ENCODE results near the gene GOSR1.

DNA sequence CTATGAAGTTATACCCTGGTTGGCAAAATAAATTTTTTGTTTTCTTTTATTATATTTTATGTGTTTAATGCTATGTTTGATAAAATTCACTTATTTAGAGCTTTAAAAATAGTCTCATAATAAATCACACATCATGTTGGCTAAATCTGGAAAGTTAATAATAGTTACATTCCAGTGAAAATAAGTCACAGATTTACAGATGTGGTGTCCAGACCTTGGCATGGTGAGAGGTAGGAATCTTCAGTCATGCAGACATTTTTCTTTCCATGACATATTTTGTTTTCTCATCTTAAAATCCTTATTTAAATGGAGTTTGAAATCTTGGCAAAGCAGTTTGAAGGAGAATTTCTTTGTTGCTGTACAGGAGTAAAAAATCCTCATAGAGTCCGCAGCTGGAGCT lies 48.1 kb upstream of the GOSR1 start:
- TF ChIP-seq, protein P1, sequence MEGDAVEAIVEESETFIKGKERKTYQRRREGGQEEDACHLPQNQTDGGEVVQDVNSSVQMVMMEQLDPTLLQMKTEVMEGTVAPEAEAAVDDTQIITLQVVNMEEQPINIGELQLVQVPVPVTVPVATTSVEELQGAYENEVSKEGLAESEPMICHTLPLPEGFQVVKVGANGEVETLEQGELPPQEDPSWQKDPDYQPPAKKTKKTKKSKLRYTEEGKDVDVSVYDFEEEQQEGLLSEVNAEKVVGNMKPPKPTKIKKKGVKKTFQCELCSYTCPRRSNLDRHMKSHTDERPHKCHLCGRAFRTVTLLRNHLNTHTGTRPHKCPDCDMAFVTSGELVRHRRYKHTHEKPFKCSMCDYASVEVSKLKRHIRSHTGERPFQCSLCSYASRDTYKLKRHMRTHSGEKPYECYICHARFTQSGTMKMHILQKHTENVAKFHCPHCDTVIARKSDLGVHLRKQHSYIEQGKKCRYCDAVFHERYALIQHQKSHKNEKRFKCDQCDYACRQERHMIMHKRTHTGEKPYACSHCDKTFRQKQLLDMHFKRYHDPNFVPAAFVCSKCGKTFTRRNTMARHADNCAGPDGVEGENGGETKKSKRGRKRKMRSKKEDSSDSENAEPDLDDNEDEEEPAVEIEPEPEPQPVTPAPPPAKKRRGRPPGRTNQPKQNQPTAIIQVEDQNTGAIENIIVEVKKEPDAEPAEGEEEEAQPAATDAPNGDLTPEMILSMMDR (IDR thresholded peaks at IDR 0.05), result no peak
- TF ChIP-seq, protein P2, sequence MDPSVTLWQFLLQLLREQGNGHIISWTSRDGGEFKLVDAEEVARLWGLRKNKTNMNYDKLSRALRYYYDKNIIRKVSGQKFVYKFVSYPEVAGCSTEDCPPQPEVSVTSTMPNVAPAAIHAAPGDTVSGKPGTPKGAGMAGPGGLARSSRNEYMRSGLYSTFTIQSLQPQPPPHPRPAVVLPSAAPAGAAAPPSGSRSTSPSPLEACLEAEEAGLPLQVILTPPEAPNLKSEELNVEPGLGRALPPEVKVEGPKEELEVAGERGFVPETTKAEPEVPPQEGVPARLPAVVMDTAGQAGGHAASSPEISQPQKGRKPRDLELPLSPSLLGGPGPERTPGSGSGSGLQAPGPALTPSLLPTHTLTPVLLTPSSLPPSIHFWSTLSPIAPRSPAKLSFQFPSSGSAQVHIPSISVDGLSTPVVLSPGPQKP (IDR thresholded peaks at IDR 0.05; ENCODE audit: low read depth, low read length), result no peak
- TF ChIP-seq POLR2A (IDR thresholded peaks at IDR 0.05; ENCODE audit: low read length) (no peak), RFX5 (IDR thresholded peaks at IDR 0.05) (no peak), HDAC2 (IDR thresholded peaks at IDR 0.05) (no peak), RCOR1 (IDR thresholded peaks at IDR 0.05; ENCODE audit: low read depth, low read length) (no peak), CEBPB (IDR thresholded peaks at IDR 0.05) (no peak), EP300 (IDR thresholded peaks at IDR 0.05) (no peak), RAD21 (conservative IDR thresholded peaks at IDR 0.05 in 1 of 2, IDR thresholded peaks at IDR 0.05 in 1 of 2) (no peak), RNF2 (IDR thresholded peaks at IDR 0.05; ENCODE audit: borderline replicate concordance, low read depth) (no peak)
- TF ChIP-seq, protein P3, sequence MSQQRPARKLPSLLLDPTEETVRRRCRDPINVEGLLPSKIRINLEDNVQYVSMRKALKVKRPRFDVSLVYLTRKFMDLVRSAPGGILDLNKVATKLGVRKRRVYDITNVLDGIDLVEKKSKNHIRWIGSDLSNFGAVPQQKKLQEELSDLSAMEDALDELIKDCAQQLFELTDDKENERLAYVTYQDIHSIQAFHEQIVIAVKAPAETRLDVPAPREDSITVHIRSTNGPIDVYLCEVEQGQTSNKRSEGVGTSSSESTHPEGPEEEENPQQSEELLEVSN (IDR thresholded peaks at IDR 0.05; ENCODE audit: borderline replicate concordance, low read depth), result no peak
- TF ChIP-seq, protein P4, sequence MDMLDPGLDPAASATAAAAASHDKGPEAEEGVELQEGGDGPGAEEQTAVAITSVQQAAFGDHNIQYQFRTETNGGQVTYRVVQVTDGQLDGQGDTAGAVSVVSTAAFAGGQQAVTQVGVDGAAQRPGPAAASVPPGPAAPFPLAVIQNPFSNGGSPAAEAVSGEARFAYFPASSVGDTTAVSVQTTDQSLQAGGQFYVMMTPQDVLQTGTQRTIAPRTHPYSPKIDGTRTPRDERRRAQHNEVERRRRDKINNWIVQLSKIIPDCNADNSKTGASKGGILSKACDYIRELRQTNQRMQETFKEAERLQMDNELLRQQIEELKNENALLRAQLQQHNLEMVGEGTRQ (IDR thresholded peaks at IDR 0.05), result no peak
